T47D (cell line): Measurements from ENCODE around the gene LRBA.
"Not testable (repeated sequence)": the region's sequence is repeated elsewhere in the genome, so short reads cannot be mapped to it uniquely, and the experiment has no call there.

Source experiments
- DNase-seq, 2 experiments: peaks; one replicate each; pipeline versions ENCODE4 v3.0.0 to v3.0.0-alpha.2; 2011 to 2012; ENCODE audit warnings: low read depth in 1 of 2, low spot score in 1 of 2
- JUND ChIP-seq: IDR thresholded peaks from 2 replicates; pipeline ENCODE4 v1.6.1; 2012; ENCODE audit warnings: low read depth
- in situ Hi-C: cut with HindIII; loops from 2 replicates; pipeline ENCODE4 v1.10.0; 2016; ENCODE audit warnings: low sequenced_read_pairs, low pct_unique_long_range_greater_than_20kb

LRBA gene

GRCh38 chr4:150773729-150774449 lies 241.2 kb downstream of the LRBA start:
- no peak for TF ChIP-seq JUND
- DNase-seq, result no peak
- in situ Hi-C loops, result no loop called here

DNA sequence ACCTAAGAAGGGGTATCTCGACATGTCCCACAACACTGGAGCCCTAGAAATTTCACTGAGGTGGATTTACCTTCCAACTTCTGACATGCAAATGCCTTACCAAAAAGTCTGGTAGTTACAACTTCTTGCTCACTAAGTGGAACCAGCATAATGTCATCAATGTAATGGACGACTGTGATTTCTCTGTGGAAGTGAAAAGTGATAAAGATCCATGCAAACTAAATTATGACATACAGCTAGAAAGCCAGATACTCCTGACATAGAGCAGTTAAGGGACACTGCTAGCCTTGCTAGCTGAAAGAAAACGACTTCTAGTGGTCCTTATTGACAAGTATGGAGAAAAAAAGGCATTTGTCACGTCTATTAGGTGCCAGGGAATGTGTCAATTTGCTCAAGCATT lies 242.1 kb downstream of the LRBA start:
- TF ChIP-seq JUND, result no peak
- no peak for DNase-seq
- in situ Hi-C loops, result no loop called here

DNA sequence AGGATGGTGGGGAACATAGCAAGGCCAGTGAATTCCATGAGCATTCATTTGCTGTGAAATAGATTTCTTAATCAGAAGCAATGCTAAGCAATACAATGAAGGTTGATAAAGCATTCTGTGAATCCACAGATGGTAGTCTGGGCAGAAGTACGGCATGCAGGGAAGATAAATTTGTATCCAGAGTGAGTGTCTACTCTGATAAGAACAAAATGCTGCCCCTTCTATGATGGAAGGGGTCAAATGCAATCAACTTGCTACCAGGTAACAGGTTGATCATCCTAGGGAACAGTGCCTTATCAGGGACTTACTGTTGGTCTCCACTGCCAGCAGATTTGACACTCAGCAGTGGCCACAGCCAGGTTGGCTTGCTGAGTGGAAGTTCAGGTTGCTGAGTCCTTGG lies 243.7 kb downstream of the LRBA start:
- DNase-seq, result no peak
- no peak for TF ChIP-seq JUND
- in situ Hi-C loops, result no loop called here

DNA sequence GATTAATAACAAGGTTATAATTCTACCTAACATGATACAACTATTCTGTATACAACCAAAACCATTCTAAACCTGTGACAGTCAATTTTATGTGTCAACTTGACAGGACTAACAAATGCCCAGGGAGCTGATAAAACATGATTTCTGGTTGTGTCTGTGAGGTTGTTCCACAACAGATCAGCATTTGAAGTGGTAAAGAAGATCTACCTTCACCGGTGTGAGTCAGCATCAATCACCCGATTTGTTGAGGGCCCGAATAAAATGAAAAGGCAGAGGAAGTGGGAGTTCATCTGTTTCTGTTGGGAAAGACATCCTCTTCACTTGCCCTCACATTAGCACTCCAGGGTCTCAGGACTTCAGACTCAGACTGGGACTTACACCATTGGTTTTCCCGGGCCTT lies 245.2 kb downstream of the LRBA start:
- DNase-seq, result no peak
- in situ Hi-C loops, result no loop called here
- TF ChIP-seq JUND, result no peak

- TF ChIP-seq JUND, result no peak
- in situ Hi-C loops, result no loop called here
- DNase-seq, result no peak
Observed at GRCh38 chr4:150769248-150769647, 245.8 kb downstream of the LRBA start.

DNA sequence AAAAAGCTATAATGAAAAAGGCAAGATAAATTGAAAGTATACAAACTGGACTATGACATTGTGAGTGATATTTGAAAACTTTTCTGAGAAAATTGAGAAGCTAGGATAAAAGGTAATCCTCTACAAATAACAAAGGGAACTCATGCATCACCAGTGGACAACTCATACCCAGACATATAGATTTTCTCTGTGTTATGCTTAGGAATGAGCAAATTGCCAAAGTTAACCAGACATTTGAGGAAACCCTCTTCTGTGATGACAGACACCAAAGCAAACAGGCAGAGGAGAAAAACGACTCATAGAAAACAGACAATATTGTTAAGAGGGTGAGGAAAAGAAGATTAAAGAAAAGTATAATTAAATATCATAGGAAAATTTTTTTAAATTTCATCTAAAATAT lies 246.6 kb downstream of the LRBA start:
- in situ Hi-C loops, result no loop called here
- no peak for TF ChIP-seq JUND
- DNase-seq, result no peak

DNA sequence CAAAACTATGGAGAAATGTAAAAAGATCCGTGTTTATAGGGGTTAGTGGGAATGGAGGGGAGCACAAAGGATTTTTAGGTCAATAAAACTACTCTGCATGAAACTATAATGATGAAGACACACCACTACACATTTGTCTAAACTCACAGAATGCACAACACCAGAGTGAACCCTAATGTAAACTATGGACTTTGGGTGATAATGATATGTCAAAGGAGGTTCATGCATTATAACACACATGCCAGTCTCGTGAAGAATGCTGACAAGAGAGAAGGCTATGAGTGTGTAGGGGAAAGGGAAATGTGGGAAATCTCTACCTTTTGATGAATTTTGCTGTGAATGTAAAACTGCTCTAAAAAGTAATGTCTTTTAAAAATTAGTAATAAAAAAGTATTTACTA lies 249.9 kb downstream of the LRBA start:
- DNase-seq, result no peak
- in situ Hi-C loops, result no loop called here
- no peak for TF ChIP-seq JUND

GRCh38 chr4:150751648-150752047 lies 263.4 kb downstream of the LRBA start:
- in situ Hi-C loops, result no loop called here
- no peak for TF ChIP-seq JUND

GRCh38 chr4:150750824-150751223 lies 264.3 kb downstream of the LRBA start:
- TF ChIP-seq JUND, result no peak
- in situ Hi-C loops, result no loop called here
- no peak for DNase-seq

More at GRCh38 chr4:150751648-150752047, 263.4 kb downstream of the LRBA start:
- no peak for DNase-seq

GRCh38 chr4:150746156-150746555 lies 268.9 kb downstream of the LRBA start:
- in situ Hi-C loops, result no loop called here
- DNase-seq, result no peak
- no peak for TF ChIP-seq JUND

DNA sequence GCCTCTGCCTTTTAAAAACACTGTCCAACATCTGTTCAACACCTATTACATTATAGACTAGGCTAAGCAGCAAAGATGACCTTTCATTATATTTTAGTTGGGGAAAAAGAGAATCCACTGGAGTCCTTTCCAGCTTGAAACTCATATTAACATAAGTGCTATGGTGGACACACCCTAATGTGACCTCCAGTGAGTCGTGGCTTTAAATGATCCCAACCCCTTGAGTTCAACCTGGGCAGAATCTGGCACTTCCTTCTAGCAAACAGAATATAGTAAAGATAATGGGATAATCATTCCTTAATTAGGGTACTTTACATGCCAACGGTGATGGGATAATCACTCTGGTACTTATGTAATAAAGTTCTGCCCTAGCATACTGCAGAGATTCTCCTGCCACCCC lies 270.5 kb downstream of the LRBA start:
- DNase-seq, result no peak
- TF ChIP-seq JUND, result no peak
- in situ Hi-C loops, result no loop called here

GRCh38 chr4:150743564-150744342 lies 271.3 kb downstream of the LRBA start:
- in situ Hi-C loops, result no loop called here
- DNase-seq, result no peak
- no peak for TF ChIP-seq JUND

- in situ Hi-C loops, DNase-seq: not testable (repeated sequence)
Observed at GRCh38 chr4:150742930-150743329, 272.2 kb downstream of the LRBA start.

DNA sequence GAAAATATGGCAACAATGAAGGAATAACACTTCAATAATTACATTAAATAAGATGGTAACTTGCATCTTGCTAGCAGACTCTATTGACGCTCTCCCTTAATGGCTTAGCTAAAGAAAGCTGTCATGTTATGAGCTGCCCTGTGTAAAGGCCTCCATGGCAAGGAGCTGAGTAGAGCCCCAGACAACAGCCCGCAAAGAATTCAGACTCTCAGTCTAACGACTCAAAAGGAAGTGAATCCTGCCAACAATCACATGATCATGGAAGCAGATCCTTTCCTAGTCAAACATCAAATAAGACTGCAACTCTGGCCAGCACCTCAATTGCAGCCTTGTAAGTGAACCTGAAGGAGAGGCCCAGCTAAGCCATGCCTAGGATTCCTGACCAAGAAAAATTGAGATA lies 275.5 kb downstream of the LRBA start:
- TF ChIP-seq JUND, result no peak

More for the DNA sequence above, 275.5 kb downstream of the LRBA start:
- in situ Hi-C loops, result no loop called here
- DNase-seq, result no peak
